Activated CD8-positive, alpha-beta T cell treated with anti-CD3 and anti-CD28 coated beads for 36 hours (primary cell): ENCODE results near the gene LUZP4. TPM values are rescaled to one million over a fixed set of nuclear protein-coding genes. Genes with fewer than 3 reads are reported as not detected.
"Not testable (repeated sequence)": the region's sequence is repeated elsewhere in the genome, so short reads cannot be mapped to it uniquely, and the experiment has no call there.

Experiments
- ATAC-seq: fragments of 200-7000 bp; cut with Tn5 transposase; one replicate; pipeline ENCODE4 v1.10.0; 2021; ENCODE audit warnings: mild to moderate bottlenecking, moderate library complexity
- CTCF ChIA-PET: fragments of 350-600 bp; sonication (Branson Sonifier 250); formaldehyde crosslinking; loops from one replicate; lab custom pipeline; 2021; ENCODE audit warnings: antibody characterized with exemption; lab: Charles Lee
- POLR2A ChIA-PET: fragments of 350-600 bp; sonication (Branson Sonifier 250); formaldehyde crosslinking; loops from one replicate; lab custom pipeline; 2021; ENCODE audit warnings: antibody characterized with exemption; lab: Charles Lee
- DNase-seq: peaks from one replicate; pipeline ENCODE4 v3.0.0-alpha.2; 2020
- H3K27ac Mint-ChIP-seq: one replicate; pipeline ENCODE4 v1.8.0; 2021; ENCODE audit warnings: mild to moderate bottlenecking, mixed read lengths
- H3K27me3 Mint-ChIP-seq: one replicate; pipeline ENCODE4 v1.8.0; 2021; ENCODE audit warnings: mixed read lengths
- H3K36me3 Mint-ChIP-seq: one replicate; pipeline ENCODE4 v1.8.0; 2021; ENCODE audit warnings: low read depth, mixed read lengths
- H3K4me1 Mint-ChIP-seq: one replicate; pipeline ENCODE4 v1.8.0; 2021; ENCODE audit warnings: low read depth, mixed read lengths
- H3K4me3 Mint-ChIP-seq: one replicate; pipeline ENCODE4 v1.8.0; 2021; ENCODE audit warnings: mild to moderate bottlenecking, moderate library complexity, mixed read lengths
- H3K9me3 Mint-ChIP-seq: one replicate; pipeline ENCODE4 v1.8.0; 2021; ENCODE audit warnings: mixed read lengths
- intact Hi-C: fragments of 100-400 bp; cut with micrococcal nuclease; formaldehyde crosslinking; loops from one replicate; pipeline ENCODE4 v1.10.0; 2022
- total RNA-seq, 2 experiments: library from RNA; stranded (reverse); gene quantifications; one replicate each; pipeline ENCODE4 v1.2.3, GENCODE V29; 2021
- TF ChIP-seq, protein P1 (sequence below): fragments of 200-600 bp; IDR thresholded peaks from one replicate; pipeline ENCODE4 v1.8.0; 2022; ENCODE audit warnings: antibody characterized with exemption, mild to moderate bottlenecking

The LUZP4 gene
- total RNA-seq, 2 experiments from 2014 or later, result not detected

DNA sequence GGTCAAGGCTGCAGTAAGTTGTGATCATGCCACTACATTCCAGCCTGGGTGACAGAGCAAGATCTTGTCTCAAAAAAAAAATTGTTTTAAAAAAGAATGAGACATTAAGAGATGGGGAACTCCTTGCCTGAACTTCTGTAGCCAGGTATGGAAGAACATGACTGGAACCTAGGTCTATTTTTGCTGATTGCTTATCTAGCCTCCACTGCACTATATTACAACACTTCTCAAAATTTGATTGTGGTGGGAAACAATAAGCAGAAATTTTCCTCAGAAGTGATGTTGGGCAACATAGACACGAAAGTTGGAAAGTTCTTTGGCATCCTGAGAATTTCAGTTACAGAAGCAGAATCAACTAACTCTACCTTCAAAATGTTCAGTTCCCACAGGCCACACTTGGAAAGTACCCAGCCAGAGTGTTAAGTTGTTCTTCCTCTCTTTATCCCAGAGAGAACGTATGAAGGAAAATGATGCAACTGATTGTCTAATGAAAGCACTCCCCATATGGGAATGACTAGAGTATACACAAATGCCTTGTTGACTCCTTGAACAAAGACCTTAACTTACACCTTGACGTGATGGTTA is 50.0 kb downstream of the LUZP4 start:
- no peaks in the 10 kb centered on the region for H3K36me3 Mint-ChIP-seq
- no peak overlapping the region for H3K4me3 Mint-ChIP-seq
- CTCF ChIA-PET, result interaction anchor here (1.2 kb wide), 1 partner anchor 303 kb away, joined by 3 read pairs; no protein-coding TSS in a partner anchor

DNA sequence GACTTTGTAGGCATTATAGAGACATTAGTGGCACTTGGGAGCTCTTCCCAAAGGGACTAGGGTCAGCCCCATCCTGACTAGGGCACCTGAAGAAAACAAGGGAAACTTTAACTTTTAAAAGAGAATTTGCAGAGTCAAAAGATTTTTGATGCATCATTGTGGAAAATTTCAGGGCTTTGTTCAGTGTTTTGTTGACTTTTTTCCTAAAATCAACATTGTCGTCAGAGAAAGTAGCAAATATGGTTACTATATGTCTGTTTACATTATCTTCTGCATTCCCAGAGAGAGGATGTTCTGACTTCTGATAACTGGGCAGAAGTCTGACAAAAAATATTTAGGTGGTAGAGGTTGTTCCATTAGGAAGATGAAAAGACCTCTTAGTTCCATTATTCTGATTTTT is 51.9 kb downstream of the LUZP4 start:
- POLR2A ChIA-PET, result no interaction called here
- no peaks in the 10 kb centered on the region for H3K4me1 Mint-ChIP-seq
- intact Hi-C loops, result no loop called here

More for the DNA sequence above, 50.0 kb downstream of the LUZP4 start:
- DNase-seq (no peak), ATAC-seq (no peak)
- H3K27me3 Mint-ChIP-seq, result no peaks in the 10 kb centered on the region
- H3K9me3 Mint-ChIP-seq, result no peaks in the 10 kb centered on the region
- intact Hi-C loops, result no loop called here
- TF ChIP-seq, protein P1, sequence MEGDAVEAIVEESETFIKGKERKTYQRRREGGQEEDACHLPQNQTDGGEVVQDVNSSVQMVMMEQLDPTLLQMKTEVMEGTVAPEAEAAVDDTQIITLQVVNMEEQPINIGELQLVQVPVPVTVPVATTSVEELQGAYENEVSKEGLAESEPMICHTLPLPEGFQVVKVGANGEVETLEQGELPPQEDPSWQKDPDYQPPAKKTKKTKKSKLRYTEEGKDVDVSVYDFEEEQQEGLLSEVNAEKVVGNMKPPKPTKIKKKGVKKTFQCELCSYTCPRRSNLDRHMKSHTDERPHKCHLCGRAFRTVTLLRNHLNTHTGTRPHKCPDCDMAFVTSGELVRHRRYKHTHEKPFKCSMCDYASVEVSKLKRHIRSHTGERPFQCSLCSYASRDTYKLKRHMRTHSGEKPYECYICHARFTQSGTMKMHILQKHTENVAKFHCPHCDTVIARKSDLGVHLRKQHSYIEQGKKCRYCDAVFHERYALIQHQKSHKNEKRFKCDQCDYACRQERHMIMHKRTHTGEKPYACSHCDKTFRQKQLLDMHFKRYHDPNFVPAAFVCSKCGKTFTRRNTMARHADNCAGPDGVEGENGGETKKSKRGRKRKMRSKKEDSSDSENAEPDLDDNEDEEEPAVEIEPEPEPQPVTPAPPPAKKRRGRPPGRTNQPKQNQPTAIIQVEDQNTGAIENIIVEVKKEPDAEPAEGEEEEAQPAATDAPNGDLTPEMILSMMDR, result no peak
- H3K27ac Mint-ChIP-seq, result no peak overlapping the region
- POLR2A ChIA-PET, result no interaction called here
- H3K4me1 Mint-ChIP-seq, result no peaks in the 10 kb centered on the region

DNA sequence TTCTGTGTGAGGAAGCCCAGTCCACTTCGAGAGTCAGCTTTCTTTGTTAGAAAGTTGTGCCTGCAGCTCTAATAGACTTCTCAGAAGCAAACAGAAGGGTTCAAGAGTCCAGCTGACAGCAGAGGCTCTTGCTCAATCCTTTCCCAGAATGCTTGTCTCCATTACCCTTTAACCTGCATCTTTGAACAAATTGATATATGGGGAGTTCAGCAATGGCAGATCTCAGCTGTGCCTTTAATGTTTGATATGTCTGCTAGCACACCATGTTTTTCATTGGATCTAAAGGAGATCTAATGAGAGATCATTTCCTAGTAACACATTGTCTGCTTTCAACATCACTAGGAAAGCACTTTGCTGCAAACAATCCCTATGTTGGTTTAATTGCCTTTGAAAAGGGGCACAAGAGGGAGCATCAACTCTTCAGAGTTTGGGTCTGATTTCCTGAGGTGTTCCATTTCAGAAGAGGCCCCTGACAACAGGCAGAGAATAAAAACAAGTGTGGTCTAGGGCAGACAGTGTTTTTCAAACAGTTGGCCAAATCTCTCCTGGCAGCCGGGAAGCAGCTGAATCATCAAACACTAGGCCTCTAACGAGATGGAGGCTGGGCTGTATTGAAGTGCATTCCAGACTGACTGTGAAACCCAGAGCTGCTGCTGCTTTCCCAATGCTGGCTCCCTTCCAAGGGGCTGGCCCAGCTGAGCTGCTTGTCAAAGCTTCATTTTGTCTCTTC is 55.5 kb downstream of the LUZP4 start:
- Mint-ChIP-seq H3K27me3 (no peaks in the 10 kb centered on the region), H3K4me1 (no peaks in the 10 kb centered on the region), H3K4me3 (no peak overlapping the region), H3K9me3 (no peaks in the 10 kb centered on the region), H3K27ac (no peak overlapping the region), H3K36me3 (no peaks in the 10 kb centered on the region)
- TF ChIP-seq, protein P1, result no peak
- POLR2A ChIA-PET, result no interaction called here
- intact Hi-C loops, result no loop called here
- ATAC-seq (no peak), DNase-seq (no peak)
- CTCF ChIA-PET, result interaction anchor here (0.8 kb wide), 1 partner anchor 18 kb away, joined by 3 read pairs; no protein-coding TSS in a partner anchor

More for the DNA sequence above, 51.9 kb downstream of the LUZP4 start:
- ATAC-seq (no peak), DNase-seq (no peak)
- CTCF ChIA-PET, result no interaction called here
- no peak overlapping the region for H3K4me3 Mint-ChIP-seq
- H3K9me3 Mint-ChIP-seq, result no peaks in the 10 kb centered on the region
- TF ChIP-seq, protein P1, result no peak
- no peaks in the 10 kb centered on the region for H3K27me3 Mint-ChIP-seq
- no peak overlapping the region for H3K27ac Mint-ChIP-seq
- H3K36me3 Mint-ChIP-seq, result no peaks in the 10 kb centered on the region

DNA sequence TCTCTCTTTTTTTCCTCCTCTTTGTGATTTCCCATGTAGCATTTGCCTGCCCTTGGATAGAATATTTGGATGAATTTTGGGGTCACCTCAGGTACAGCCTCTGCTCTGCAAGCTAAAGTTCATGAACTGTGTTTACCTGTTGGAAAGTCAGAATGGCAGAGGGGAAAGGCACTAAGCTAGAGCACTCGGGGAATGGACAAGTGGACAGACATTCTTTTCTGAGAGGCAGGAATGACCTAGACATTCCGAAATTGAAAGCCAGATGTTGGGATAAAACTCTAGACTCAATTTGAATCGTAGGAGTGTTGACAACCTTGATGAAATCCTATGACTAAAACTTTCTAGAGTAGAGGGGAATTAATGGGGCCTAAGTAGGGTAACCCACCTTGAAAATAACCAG is 56.1 kb downstream of the LUZP4 start:
- H3K4me1 Mint-ChIP-seq, result no peaks in the 10 kb centered on the region
- H3K36me3 Mint-ChIP-seq, result no peaks in the 10 kb centered on the region
- ChIA-PET POLR2A (no interaction called here), CTCF (interaction anchor here (0.8 kb wide), 1 partner anchor 18 kb away, joined by 3 read pairs; no protein-coding TSS in a partner anchor)
- H3K27me3 Mint-ChIP-seq, result no peaks in the 10 kb centered on the region
- intact Hi-C loops, result no loop called here
- no peak for ATAC-seq
- H3K9me3 Mint-ChIP-seq, result no peaks in the 10 kb centered on the region
- no peak overlapping the region for H3K27ac Mint-ChIP-seq
- no peak overlapping the region for H3K4me3 Mint-ChIP-seq
- DNase-seq, result no peak
- TF ChIP-seq, protein P1, result no peak

DNA sequence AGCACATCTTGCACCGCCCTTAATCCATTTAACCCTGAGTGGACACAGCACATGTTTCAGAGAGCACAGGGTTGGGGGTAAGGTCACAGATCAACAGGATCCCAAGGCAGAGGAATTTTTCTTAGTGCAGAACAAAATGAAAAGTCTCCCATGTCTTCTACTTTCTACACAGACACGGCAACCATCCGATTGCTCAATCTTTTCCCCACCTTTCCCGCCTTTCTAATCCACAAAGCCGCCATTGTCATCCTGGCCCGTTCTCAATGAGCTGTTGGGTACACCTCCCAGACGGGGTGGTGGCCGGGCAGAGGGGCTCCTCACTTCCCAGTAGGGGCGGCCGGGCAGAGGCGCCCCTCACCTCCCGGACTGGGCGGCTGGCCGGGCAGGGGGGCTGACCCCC is 57.2 kb downstream of the LUZP4 start:
- DNase-seq, intact Hi-C loops, H3K36me3 Mint-ChIP-seq, H3K4me3 Mint-ChIP-seq, POLR2A ChIA-PET, H3K27ac Mint-ChIP-seq, ATAC-seq, H3K27me3 Mint-ChIP-seq, H3K4me1 Mint-ChIP-seq, CTCF ChIA-PET, H3K9me3 Mint-ChIP-seq: not testable (repeated sequence)
